MCF 10A (cell line): Measurements from ENCODE around the gene NECAB2. TPM values are rescaled to one million over a fixed set of nuclear protein-coding genes. Genes with fewer than 3 reads are reported as not detected.

ENCODE experiments used
- BruUV-seq: library from RNA; stranded (reverse); fragments of 400-500 nt; replicated peaks from 2 replicates; lab custom pipeline; 2021; lab: Mats Ljungman, UMichigan
- CTCF ChIA-PET: fragments of 300-600 bp; sonication (Branson Sonifier 250); formaldehyde crosslinking; extraction: SDS; loops from one replicate; lab custom pipeline; 2021; ENCODE audit warnings: antibody characterized with exemption, inconsistent platforms; lab: Yijun Ruan, JAX
- POLR2A ChIA-PET: fragments of 300-600, 350-650 bp; sonication (Branson Sonifier 250); formaldehyde crosslinking; extraction: SDS; loops from one replicate; lab custom pipeline; 2020; ENCODE audit warnings: antibody characterized with exemption, inconsistent platforms; lab: Yijun Ruan, JAX
- DNase-seq: peaks from one replicate; pipeline ENCODE4 v3.0.0-alpha.2; 2018; ENCODE audit not compliant: unreplicated experiment
- H3K27ac Mint-ChIP-seq: one replicate; pipeline ENCODE4 v1.8.0; 2022; ENCODE audit warnings: mild to moderate bottlenecking, low read depth, mixed read lengths; ENCODE audit not compliant: unreplicated experiment
- H3K27me3 Mint-ChIP-seq: one replicate; pipeline ENCODE4 v1.8.0; 2022; ENCODE audit warnings: mixed read lengths; ENCODE audit not compliant: insufficient read depth, unreplicated experiment
- H3K36me3 Mint-ChIP-seq: one replicate; pipeline ENCODE4 v1.8.0; 2022; ENCODE audit warnings: mild to moderate bottlenecking, moderate library complexity, mixed read lengths; ENCODE audit not compliant: insufficient read depth, unreplicated experiment
- H3K4me1 Mint-ChIP-seq: one replicate; pipeline ENCODE4 v1.8.0; 2022; ENCODE audit warnings: mixed read lengths; ENCODE audit not compliant: insufficient read depth, unreplicated experiment
- H3K4me3 Mint-ChIP-seq: one replicate; pipeline ENCODE4 v1.8.0; 2022; ENCODE audit warnings: mild to moderate bottlenecking, moderate library complexity, mixed read lengths; ENCODE audit not compliant: unreplicated experiment
- H3K9me3 Mint-ChIP-seq: one replicate; pipeline ENCODE4 v1.8.0; 2022; ENCODE audit warnings: mixed read lengths; ENCODE audit not compliant: unreplicated experiment
- intact Hi-C: fragments of 100-400 bp; cut with micrococcal nuclease; formaldehyde crosslinking; loops from 2 replicates; pipeline ENCODE4 v1.14.1; 2022
- total RNA-seq: library from RNA; stranded (reverse); gene quantifications from 2 replicates; pipeline ENCODE4 v1.2.3, GENCODE V29; 2022
- TF ChIP-seq, protein P1 (sequence below): fragments of 200-600 bp; IDR thresholded peaks from one replicate; pipeline ENCODE4 v1.8.0; 2022; ENCODE audit warnings: antibody characterized with exemption, mild to moderate bottlenecking; ENCODE audit not compliant: unreplicated experiment

The NECAB2 gene
- total RNA-seq, 1 experiment from 2014 or later: 2.3 TPM

- no peak overlapping the region for H3K4me3 Mint-ChIP-seq
- TF ChIP-seq, protein P1, sequence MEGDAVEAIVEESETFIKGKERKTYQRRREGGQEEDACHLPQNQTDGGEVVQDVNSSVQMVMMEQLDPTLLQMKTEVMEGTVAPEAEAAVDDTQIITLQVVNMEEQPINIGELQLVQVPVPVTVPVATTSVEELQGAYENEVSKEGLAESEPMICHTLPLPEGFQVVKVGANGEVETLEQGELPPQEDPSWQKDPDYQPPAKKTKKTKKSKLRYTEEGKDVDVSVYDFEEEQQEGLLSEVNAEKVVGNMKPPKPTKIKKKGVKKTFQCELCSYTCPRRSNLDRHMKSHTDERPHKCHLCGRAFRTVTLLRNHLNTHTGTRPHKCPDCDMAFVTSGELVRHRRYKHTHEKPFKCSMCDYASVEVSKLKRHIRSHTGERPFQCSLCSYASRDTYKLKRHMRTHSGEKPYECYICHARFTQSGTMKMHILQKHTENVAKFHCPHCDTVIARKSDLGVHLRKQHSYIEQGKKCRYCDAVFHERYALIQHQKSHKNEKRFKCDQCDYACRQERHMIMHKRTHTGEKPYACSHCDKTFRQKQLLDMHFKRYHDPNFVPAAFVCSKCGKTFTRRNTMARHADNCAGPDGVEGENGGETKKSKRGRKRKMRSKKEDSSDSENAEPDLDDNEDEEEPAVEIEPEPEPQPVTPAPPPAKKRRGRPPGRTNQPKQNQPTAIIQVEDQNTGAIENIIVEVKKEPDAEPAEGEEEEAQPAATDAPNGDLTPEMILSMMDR: no peak
- peaks cover 6% of the 10 kb centered on the region for H3K4me1 Mint-ChIP-seq
- H3K27me3 Mint-ChIP-seq: no peaks in the 10 kb centered on the region
- intact Hi-C loops: no loop called here
- no peak overlapping the region for H3K27ac Mint-ChIP-seq
- POLR2A ChIA-PET: no interaction called here
- peaks cover 8% of the 10 kb centered on the region for H3K9me3 Mint-ChIP-seq
- CTCF ChIA-PET: interaction anchor here (0.6 kb wide), 1 partner anchor 41 kb away, joined by 3 read pairs; no protein-coding TSS in a partner anchor
- no peak for DNase-seq
- BruUV-seq: no TSS peak
- H3K36me3 Mint-ChIP-seq: peaks cover 4% of the 10 kb centered on the region
Measured at GRCh38 chr16:84021488-84021887, 53.4 kb downstream of the NECAB2 start.

DNA sequence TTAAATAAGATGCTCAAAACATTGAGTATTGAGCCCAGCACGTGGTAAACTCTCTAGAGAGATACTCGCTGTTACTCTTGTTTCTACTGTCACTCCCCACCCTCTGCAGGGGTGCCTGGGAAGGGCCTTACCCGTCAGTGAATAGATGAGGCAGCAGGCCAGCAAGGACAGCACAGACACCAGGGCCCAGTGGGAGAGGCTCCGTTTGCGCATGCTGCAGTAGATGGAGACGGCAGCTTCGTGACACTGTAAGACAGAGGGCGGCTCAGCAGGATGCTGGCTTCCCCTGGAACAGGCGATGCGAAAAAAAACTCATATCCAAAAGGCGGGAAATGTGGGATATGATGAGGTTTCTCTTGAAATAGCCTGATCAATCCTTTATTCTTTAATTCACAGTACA is 54.6 kb downstream of the NECAB2 start:
- Mint-ChIP-seq H3K4me3 (no peak overlapping the region), H3K4me1 (peaks cover 6% of the 10 kb centered on the region), H3K9me3 (peaks cover 8% of the 10 kb centered on the region), H3K36me3 (peaks cover 7% of the 10 kb centered on the region), H3K27ac (no peak overlapping the region), H3K27me3 (no peaks in the 10 kb centered on the region)
- no TSS peak for BruUV-seq
- intact Hi-C loops: no loop called here
- ChIA-PET POLR2A (interaction anchor here (0.8 kb wide), 1 partner anchor 34 kb away, joined by 3 read pairs; no protein-coding TSS in a partner anchor), CTCF (no interaction called here)
- no peak for DNase-seq
- TF ChIP-seq, protein P1: no peak

- H3K27ac Mint-ChIP-seq: no peak overlapping the region
Measured at GRCh38 chr16:84024854-84025253, 56.8 kb downstream of the NECAB2 start.

DNA sequence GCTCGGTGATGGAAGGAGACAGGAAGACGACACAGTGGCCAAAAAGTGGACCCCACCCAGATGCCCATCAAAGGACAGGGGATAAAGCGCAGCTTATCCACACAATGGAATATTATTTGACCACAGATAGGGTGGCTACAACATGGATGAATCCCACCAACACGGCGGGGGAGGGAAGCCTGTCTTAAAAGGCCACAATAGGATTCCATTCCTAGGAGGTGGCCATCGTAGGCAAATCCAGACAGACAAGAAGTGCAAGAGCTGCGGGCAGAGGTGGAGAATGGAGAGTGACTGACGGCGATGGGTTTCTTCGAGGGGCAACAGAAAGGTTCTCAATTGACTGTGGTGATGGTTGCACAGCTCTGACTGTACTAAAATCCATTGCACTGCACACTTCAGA is 58.6 kb downstream of the NECAB2 start:
- ChIA-PET POLR2A (no interaction called here), CTCF (no interaction called here)
- Mint-ChIP-seq H3K27ac (no peak overlapping the region), H3K36me3 (peaks cover 9% of the 10 kb centered on the region), H3K4me1 (peaks cover 6% of the 10 kb centered on the region), H3K27me3 (peaks cover 27% of the 10 kb centered on the region), H3K9me3 (peaks cover 3% of the 10 kb centered on the region), H3K4me3 (no peak overlapping the region)
- TF ChIP-seq, protein P1: no peak
- no TSS peak for BruUV-seq
- intact Hi-C loops: no loop called here
- DNase-seq: no peak

More at GRCh38 chr16:84024854-84025253, 56.8 kb downstream of the NECAB2 start:
- Mint-ChIP-seq H3K36me3 (peaks cover 10% of the 10 kb centered on the region), H3K4me1 (peaks cover 6% of the 10 kb centered on the region), H3K27me3 (peaks cover 10% of the 10 kb centered on the region), H3K9me3 (peaks cover 8% of the 10 kb centered on the region), H3K4me3 (no peak overlapping the region)
- DNase-seq: no peak
- TF ChIP-seq, protein P1: no peak
- POLR2A ChIA-PET: no interaction called here
- CTCF ChIA-PET: interaction anchor here (1.0 kb wide), 1 partner anchor 68 kb away, joined by 3 read pairs; no protein-coding TSS in a partner anchor
- intact Hi-C loops: no loop called here
- no TSS peak for BruUV-seq
